ENCODE data around the gene UTS2. TPM values are rescaled to one million over a fixed set of nuclear protein-coding genes. Genes with fewer than 3 reads are reported as not detected.

The UTS2 gene
- total RNA-seq, 1 experiment from 2014 or later: not detected

- no peak for TF ChIP-seq CTCF (IDR thresholded peaks at IDR 0.05; ENCODE audit: unreplicated experiment)
- CTCF ChIA-PET: interaction anchor here (0.6 kb wide), 1 partner anchor 907 kb away, joined by 3 read pairs; no protein-coding TSS in a partner anchor
- POLR2A ChIA-PET: no interaction called here
- no peaks in the 10 kb centered on the region for H3K9me3 Mint-ChIP-seq (ENCODE audit: unreplicated experiment)
- intact Hi-C loops (cut with micrococcal nuclease): no loop called here
- BruUV-seq (replicated peaks): no TSS peak
- H3K4me3 Mint-ChIP-seq (ENCODE audit: unreplicated experiment): no peak overlapping the region
- H3K27ac Mint-ChIP-seq (ENCODE audit: low read depth, unreplicated experiment): no peak overlapping the region
- no peak for DNase-seq (ENCODE audit: unreplicated experiment)
- no peaks in the 10 kb centered on the region for H3K4me1 Mint-ChIP-seq (ENCODE audit: insufficient read depth, unreplicated experiment)
- peaks cover 4% of the 10 kb centered on the region for H3K36me3 Mint-ChIP-seq (ENCODE audit: insufficient read depth, unreplicated experiment)
- no peaks in the 10 kb centered on the region for H3K27me3 Mint-ChIP-seq (ENCODE audit: insufficient read depth, unreplicated experiment)
These were observed 25.5 kb downstream of the UTS2 start for GRCh38 chr1:7827126-7827955.

- no peaks in the 10 kb centered on the region for H3K4me1 Mint-ChIP-seq (ENCODE audit: insufficient read depth, unreplicated experiment)
- no peaks in the 10 kb centered on the region for H3K9me3 Mint-ChIP-seq (ENCODE audit: unreplicated experiment)
- POLR2A ChIA-PET: no interaction called here
- H3K4me3 Mint-ChIP-seq (ENCODE audit: unreplicated experiment): no peak overlapping the region
- H3K36me3 Mint-ChIP-seq (ENCODE audit: insufficient read depth, unreplicated experiment): peaks cover 4% of the 10 kb centered on the region
- no peak overlapping the region for H3K27ac Mint-ChIP-seq (ENCODE audit: low read depth, unreplicated experiment)
- no TSS peak for BruUV-seq (replicated peaks)
- CTCF ChIA-PET: interaction anchor here (0.6 kb wide), 1 partner anchor 908 kb away, joined by 3 read pairs; no protein-coding TSS in a partner anchor
- TF ChIP-seq CTCF (IDR thresholded peaks at IDR 0.05; ENCODE audit: unreplicated experiment): no peak
- H3K27me3 Mint-ChIP-seq (ENCODE audit: insufficient read depth, unreplicated experiment): no peaks in the 10 kb centered on the region
- no peak for DNase-seq (ENCODE audit: unreplicated experiment)
- intact Hi-C loops (cut with micrococcal nuclease): no loop called here
These were observed 26.5 kb downstream of the UTS2 start for GRCh38 chr1:7826363-7826762.

GRCh38 chr1:7824701-7825100, 28.2 kb downstream of the UTS2 start:
- no peak for TF ChIP-seq CTCF (IDR thresholded peaks at IDR 0.05; ENCODE audit: unreplicated experiment)
- Mint-ChIP-seq H3K27ac (ENCODE audit: low read depth, unreplicated experiment) (no peak overlapping the region), H3K36me3 (ENCODE audit: insufficient read depth, unreplicated experiment) (peaks cover 4% of the 10 kb centered on the region), H3K4me3 (ENCODE audit: unreplicated experiment) (no peak overlapping the region), H3K4me1 (ENCODE audit: insufficient read depth, unreplicated experiment) (no peaks in the 10 kb centered on the region), H3K9me3 (ENCODE audit: unreplicated experiment) (no peaks in the 10 kb centered on the region), H3K27me3 (ENCODE audit: insufficient read depth, unreplicated experiment) (no peaks in the 10 kb centered on the region)
- intact Hi-C loops (cut with micrococcal nuclease): no loop called here
- POLR2A ChIA-PET: no interaction called here
- CTCF ChIA-PET: no interaction called here
- no peak for DNase-seq (ENCODE audit: unreplicated experiment)
- no TSS peak for BruUV-seq (replicated peaks)

- Mint-ChIP-seq H3K27me3 (ENCODE audit: insufficient read depth, unreplicated experiment) (no peaks in the 10 kb centered on the region), H3K9me3 (ENCODE audit: unreplicated experiment) (no peaks in the 10 kb centered on the region), H3K4me1 (ENCODE audit: insufficient read depth, unreplicated experiment) (no peaks in the 10 kb centered on the region), H3K4me3 (ENCODE audit: unreplicated experiment) (no peak overlapping the region), H3K36me3 (ENCODE audit: insufficient read depth, unreplicated experiment) (no peaks in the 10 kb centered on the region), H3K27ac (ENCODE audit: low read depth, unreplicated experiment) (no peak overlapping the region)
- no TSS peak for BruUV-seq (replicated peaks)
- no peak for TF ChIP-seq CTCF (IDR thresholded peaks at IDR 0.05; ENCODE audit: unreplicated experiment)
- intact Hi-C loops (cut with micrococcal nuclease): no loop called here
- ChIA-PET CTCF (interaction anchor here (1.0 kb wide), 1 partner anchor 13 kb away, joined by 3 read pairs; no protein-coding TSS in a partner anchor), POLR2A (interaction anchor here (1.2 kb wide), 1 partner anchor 31 kb away, joined by 3 read pairs; no protein-coding TSS in a partner anchor)
- DNase-seq (ENCODE audit: unreplicated experiment): no peak
These were observed 31.6 kb downstream of the UTS2 start for GRCh38 chr1:7821282-7821681.
